Transverse colon (tissue), 4 donors: ENCODE data around the gene XPC.

Experiments used
- CTCF ChIP-seq, 5 experiments: fragments of 200-600 bp in 3 of 5; fragments of 450-650 bp in 2 of 5; sonication (generic) in 3 of 5; IDR thresholded peaks; 1 replicate in 2 of 5; 2 replicates in 3 of 5; pipeline ENCODE4 v1.5.1; 2016 to 2017; ENCODE audit warnings: antibody characterized with exemption in 5 of 5, inconsistent platforms in 3 of 5, mild to moderate bottlenecking in 2 of 5, moderate library complexity in 1 of 5
- POLR2AphosphoS5 ChIP-seq, 3 donors: sonication (generic); formaldehyde crosslinking; IDR thresholded peaks; one replicate each; pipeline ENCODE4 v1.6.1; 2016; ENCODE audit warnings: antibody characterized with exemption in 3 of 3

- no peak for TF ChIP-seq CTCF (IDR thresholded peaks at IDR 0.05)
- TF ChIP-seq POLR2AphosphoS5 (IDR thresholded peaks at IDR 0.05): no peak
These were observed 49.1 kb downstream of the XPC start for GRCh38 chr3:14129296-14129695.
